GM23338 (cell line): ENCODE data around the gene DIP2C. TPM values are rescaled to one million over a fixed set of nuclear protein-coding genes. Genes with fewer than 3 reads are reported as not detected.
"Not testable (repeated sequence)": the region's sequence is repeated elsewhere in the genome, so short reads cannot be mapped to it uniquely, and the experiment has no call there.

Experiments
- ATAC-seq: fragments of 200-7000 bp; cut with Tn5 transposase; 3 replicates; pipeline ENCODE4 v1.9.1; 2020
- DNase-seq: peaks from one replicate; pipeline ENCODE4 v3.0.0-alpha.2; 2015; ENCODE audit warnings: low spot score
- H2AFZ ChIP-seq: fragments of 200-600 bp; sonication (generic); 2 replicates; pipeline ENCODE4 v1.8.0; 2016; ENCODE audit warnings: antibody characterized with exemption, mild to moderate bottlenecking, moderate library complexity
- H3F3A ChIP-seq: fragments of 200-600 bp; sonication (generic); replicated peaks from 2 replicates; pipeline ENCODE4 v1.8.0; 2017; ENCODE audit warnings: antibody characterized with exemption, mixed run types, low read depth
- H3K27ac ChIP-seq: fragments of 200-600 bp; sonication (generic); 2 replicates; pipeline ENCODE4 v1.6.1; 2016; ENCODE audit warnings: low read depth
- H3K27me3 ChIP-seq: fragments of 200-600 bp; sonication (generic); 2 replicates; pipeline ENCODE4 v1.8.0; 2016; ENCODE audit warnings: mild to moderate bottlenecking, mixed run types, moderate library complexity; ENCODE audit not compliant: insufficient read depth
- H3K36me3 ChIP-seq: fragments of 200-600 bp; sonication (generic); 2 replicates; pipeline ENCODE4 v1.8.0; 2016; ENCODE audit warnings: mild to moderate bottlenecking; ENCODE audit not compliant: insufficient read depth
- H3K4me1 ChIP-seq: fragments of 200-600 bp; sonication (generic); 2 replicates; pipeline ENCODE4 v1.8.0; 2016; ENCODE audit warnings: mild to moderate bottlenecking, moderate library complexity; ENCODE audit not compliant: insufficient read depth
- H3K4me2 ChIP-seq: fragments of 200-600 bp; sonication (generic); 2 replicates; pipeline ENCODE4 v1.7.1; 2017; ENCODE audit warnings: mixed run types
- H3K4me3 ChIP-seq: fragments of 200-600 bp; sonication (generic); 2 replicates; pipeline ENCODE4 v1.6.1; 2016; ENCODE audit warnings: mixed run types
- H3K79me2 ChIP-seq: fragments of 200-600 bp; sonication (generic); replicated peaks from 2 replicates; pipeline ENCODE4 v1.8.0; 2017; ENCODE audit warnings: mild to moderate bottlenecking; ENCODE audit not compliant: insufficient read depth
- H3K9me2 ChIP-seq: fragments of 200-600 bp; sonication (generic); 2 replicates; pipeline ENCODE4 v1.8.0; 2017; ENCODE audit not compliant: insufficient read depth
- H4K20me1 ChIP-seq: fragments of 200-600 bp; sonication (generic); replicated peaks from 2 replicates; pipeline ENCODE4 v1.8.0; 2017; ENCODE audit warnings: mild to moderate bottlenecking; ENCODE audit not compliant: insufficient read depth
- H3K27ac Mint-ChIP-seq: 2 replicates; pipeline ENCODE4 v1.8.0; 2020; ENCODE audit warnings: inconsistent platforms, mild to moderate bottlenecking, moderate library complexity, mixed read lengths
- H3K27me3 Mint-ChIP-seq: 3 replicates; pipeline ENCODE4 v1.8.0; 2022; ENCODE audit warnings: low read depth, mild to moderate bottlenecking, moderate library complexity, mixed read lengths, inconsistent platforms; ENCODE audit not compliant: insufficient read depth, poor library complexity
- H3K36me3 Mint-ChIP-seq: 3 replicates; pipeline ENCODE4 v1.8.0; 2021; ENCODE audit warnings: low read depth, mild to moderate bottlenecking, inconsistent platforms, moderate library complexity, mixed read lengths
- H3K4me1 Mint-ChIP-seq: 3 replicates; pipeline ENCODE4 v1.8.0; 2020; ENCODE audit warnings: mild to moderate bottlenecking, inconsistent platforms, mixed read lengths
- H3K4me3 Mint-ChIP-seq: 3 replicates; pipeline ENCODE4 v1.8.0; 2021; ENCODE audit warnings: moderate library complexity, mild to moderate bottlenecking, inconsistent platforms, mixed read lengths
- H3K9me3 Mint-ChIP-seq: 3 replicates; pipeline ENCODE4 v1.8.0; 2020; ENCODE audit warnings: moderate library complexity, mild to moderate bottlenecking, inconsistent platforms, mixed read lengths
- CREB1 ChIP-seq: fragments of 250-450 bp; sonication (Bioruptor Pico); IDR thresholded peaks from 2 replicates; pipeline ENCODE4 v1.5.0; 2020; ENCODE audit warnings: low read depth, mild to moderate bottlenecking, moderate library complexity
- EZH2 ChIP-seq: fragments of 200-600 bp; sonication (generic); IDR thresholded peaks from one replicate; pipeline ENCODE4 v1.8.0; 2017; ENCODE audit warnings: antibody characterized with exemption, mild to moderate bottlenecking, low read depth; ENCODE audit not compliant: unreplicated experiment
- EZH2phosphoT487 ChIP-seq: fragments of 200-600 bp; sonication (generic); IDR thresholded peaks from one replicate; pipeline ENCODE4 v1.8.1; 2018; ENCODE audit warnings: antibody characterized with exemption; ENCODE audit not compliant: unreplicated experiment
- JUNB ChIP-seq: IDR thresholded peaks from one replicate; pipeline ENCODE4 v1.6.1; 2016; ENCODE audit warnings: antibody characterized with exemption; ENCODE audit not compliant: unreplicated experiment
- NANOG ChIP-seq: IDR thresholded peaks from 2 replicates; pipeline ENCODE4 v1.6.1; 2016; ENCODE audit warnings: antibody characterized with exemption, borderline replicate concordance
- POLR2AphosphoS5 ChIP-seq: IDR thresholded peaks from 2 replicates; pipeline ENCODE4 v1.6.1; 2016; ENCODE audit warnings: antibody characterized with exemption, low read depth
- ZNF331 ChIP-seq: fragments of 250-450 bp; sonication (Bioruptor Pico); IDR thresholded peaks from 2 replicates; pipeline ENCODE4 v1.5.0; 2020; ENCODE audit warnings: low read depth, mild to moderate bottlenecking, moderate library complexity
- polyA plus RNA-seq: library from polyadenylated mRNA; unstranded; fragments of >200 nt; fragmentation: Nextera tagmentation; extraction: Ambion mirVana; gene quantifications from 2 replicates; pipeline ENCODE4 v1.2.1, GENCODE V29; 2016
- total RNA-seq: library from RNA; depleted of rRNA; stranded (reverse); fragments of >200 nt; shearing (Covaris generic); gene quantifications from 2 replicates; pipeline ENCODE4 v1.2.3, GENCODE V29; 2014
- TF ChIP-seq, protein P1 (sequence below), 2 experiments: fragments of 200-600 bp in 1 of 2; sonication (generic) in 1 of 2; conservative IDR thresholded peaks; 2 replicates each; pipeline versions ENCODE4 v1.5.1 to v1.6.1; 2016 to 2017; ENCODE audit warnings: antibody characterized with exemption in 2 of 2, low read depth in 2 of 2, mild to moderate bottlenecking in 2 of 2, moderate library complexity in 1 of 2
- TF ChIP-seq, protein P2 (sequence below): fragments of 250-450 bp; sonication (Bioruptor Pico); IDR thresholded peaks from 2 replicates; pipeline ENCODE4 v1.5.0; 2020; ENCODE audit warnings: mild to moderate bottlenecking, moderate library complexity
- TF ChIP-seq, protein P3 (sequence below): IDR thresholded peaks from 2 replicates; pipeline ENCODE4 v1.6.1; 2016; ENCODE audit warnings: antibody characterized with exemption

Gene DIP2C
- total and polyA plus RNA-seq, 2 experiments from 2014 or later: 5.1 to 7.7 TPM

DNA sequence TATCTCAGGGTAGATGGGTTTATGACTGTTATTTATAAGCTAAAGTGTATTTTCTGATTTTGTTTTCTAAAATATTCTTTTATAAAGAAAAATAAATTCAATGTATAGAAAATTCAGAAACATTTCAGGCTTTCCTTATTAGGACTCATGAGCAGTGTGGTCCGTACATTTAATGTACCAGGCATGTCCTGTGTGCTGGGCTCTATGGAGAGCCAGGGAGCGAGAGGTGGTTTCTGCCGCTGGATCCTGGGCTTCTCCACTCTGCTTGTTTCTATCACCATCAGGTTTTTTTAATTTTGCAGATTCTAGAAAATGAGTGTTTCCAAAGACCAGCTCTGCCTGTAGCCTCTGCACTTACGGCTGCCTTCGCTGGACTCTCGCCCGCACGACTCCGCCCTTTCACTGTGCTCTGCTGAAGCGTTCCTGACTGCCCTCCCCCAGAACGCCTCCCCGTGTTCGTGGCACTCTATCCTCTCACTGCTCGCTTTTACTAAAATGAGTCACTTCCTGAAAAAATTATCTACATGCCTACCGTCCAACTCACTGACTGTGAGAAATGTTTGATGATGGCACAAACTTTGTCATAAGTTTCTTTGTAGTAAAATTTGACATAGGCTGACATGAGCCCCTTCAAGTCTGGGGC is 365.7 kb downstream of the DIP2C start:
- Mint-ChIP-seq H3K4me1 (no peaks in the 10 kb centered on the region; the same call in 2 of the 3 replicates), H3K27me3 (peaks cover 11% of the 10 kb centered on the region), H3K27ac (no peak overlapping the region), H3K9me3 (peaks cover 6% of the 10 kb centered on the region), H3K4me3 (no peak overlapping the region), H3K36me3 (peaks cover 22% of the 10 kb centered on the region)
- H3K79me2 ChIP-seq: no peaks in the 10 kb centered on the region
- H3K4me2 ChIP-seq: no peak overlapping the region
- H3K4me3 ChIP-seq: no peak overlapping the region
- no peaks in the 10 kb centered on the region for H3K9me2 ChIP-seq
- H4K20me1 ChIP-seq: no peaks in the 10 kb centered on the region
- H3K36me3 ChIP-seq: no peaks in the 10 kb centered on the region
- TF ChIP-seq EZH2phosphoT487 (no peak), NANOG (no peak), ZNF331 (CRISPR knock-in tag) (no peak), POLR2AphosphoS5 (no peak), CREB1 (CRISPR knock-in tag) (no peak), JUNB (no peak), EZH2 (no peak)
- TF ChIP-seq, protein P1, sequence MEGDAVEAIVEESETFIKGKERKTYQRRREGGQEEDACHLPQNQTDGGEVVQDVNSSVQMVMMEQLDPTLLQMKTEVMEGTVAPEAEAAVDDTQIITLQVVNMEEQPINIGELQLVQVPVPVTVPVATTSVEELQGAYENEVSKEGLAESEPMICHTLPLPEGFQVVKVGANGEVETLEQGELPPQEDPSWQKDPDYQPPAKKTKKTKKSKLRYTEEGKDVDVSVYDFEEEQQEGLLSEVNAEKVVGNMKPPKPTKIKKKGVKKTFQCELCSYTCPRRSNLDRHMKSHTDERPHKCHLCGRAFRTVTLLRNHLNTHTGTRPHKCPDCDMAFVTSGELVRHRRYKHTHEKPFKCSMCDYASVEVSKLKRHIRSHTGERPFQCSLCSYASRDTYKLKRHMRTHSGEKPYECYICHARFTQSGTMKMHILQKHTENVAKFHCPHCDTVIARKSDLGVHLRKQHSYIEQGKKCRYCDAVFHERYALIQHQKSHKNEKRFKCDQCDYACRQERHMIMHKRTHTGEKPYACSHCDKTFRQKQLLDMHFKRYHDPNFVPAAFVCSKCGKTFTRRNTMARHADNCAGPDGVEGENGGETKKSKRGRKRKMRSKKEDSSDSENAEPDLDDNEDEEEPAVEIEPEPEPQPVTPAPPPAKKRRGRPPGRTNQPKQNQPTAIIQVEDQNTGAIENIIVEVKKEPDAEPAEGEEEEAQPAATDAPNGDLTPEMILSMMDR (conservative IDR thresholded peaks at IDR 0.05; ENCODE audit: low read depth in 2 of 2): no peak
- TF ChIP-seq, protein P2, sequence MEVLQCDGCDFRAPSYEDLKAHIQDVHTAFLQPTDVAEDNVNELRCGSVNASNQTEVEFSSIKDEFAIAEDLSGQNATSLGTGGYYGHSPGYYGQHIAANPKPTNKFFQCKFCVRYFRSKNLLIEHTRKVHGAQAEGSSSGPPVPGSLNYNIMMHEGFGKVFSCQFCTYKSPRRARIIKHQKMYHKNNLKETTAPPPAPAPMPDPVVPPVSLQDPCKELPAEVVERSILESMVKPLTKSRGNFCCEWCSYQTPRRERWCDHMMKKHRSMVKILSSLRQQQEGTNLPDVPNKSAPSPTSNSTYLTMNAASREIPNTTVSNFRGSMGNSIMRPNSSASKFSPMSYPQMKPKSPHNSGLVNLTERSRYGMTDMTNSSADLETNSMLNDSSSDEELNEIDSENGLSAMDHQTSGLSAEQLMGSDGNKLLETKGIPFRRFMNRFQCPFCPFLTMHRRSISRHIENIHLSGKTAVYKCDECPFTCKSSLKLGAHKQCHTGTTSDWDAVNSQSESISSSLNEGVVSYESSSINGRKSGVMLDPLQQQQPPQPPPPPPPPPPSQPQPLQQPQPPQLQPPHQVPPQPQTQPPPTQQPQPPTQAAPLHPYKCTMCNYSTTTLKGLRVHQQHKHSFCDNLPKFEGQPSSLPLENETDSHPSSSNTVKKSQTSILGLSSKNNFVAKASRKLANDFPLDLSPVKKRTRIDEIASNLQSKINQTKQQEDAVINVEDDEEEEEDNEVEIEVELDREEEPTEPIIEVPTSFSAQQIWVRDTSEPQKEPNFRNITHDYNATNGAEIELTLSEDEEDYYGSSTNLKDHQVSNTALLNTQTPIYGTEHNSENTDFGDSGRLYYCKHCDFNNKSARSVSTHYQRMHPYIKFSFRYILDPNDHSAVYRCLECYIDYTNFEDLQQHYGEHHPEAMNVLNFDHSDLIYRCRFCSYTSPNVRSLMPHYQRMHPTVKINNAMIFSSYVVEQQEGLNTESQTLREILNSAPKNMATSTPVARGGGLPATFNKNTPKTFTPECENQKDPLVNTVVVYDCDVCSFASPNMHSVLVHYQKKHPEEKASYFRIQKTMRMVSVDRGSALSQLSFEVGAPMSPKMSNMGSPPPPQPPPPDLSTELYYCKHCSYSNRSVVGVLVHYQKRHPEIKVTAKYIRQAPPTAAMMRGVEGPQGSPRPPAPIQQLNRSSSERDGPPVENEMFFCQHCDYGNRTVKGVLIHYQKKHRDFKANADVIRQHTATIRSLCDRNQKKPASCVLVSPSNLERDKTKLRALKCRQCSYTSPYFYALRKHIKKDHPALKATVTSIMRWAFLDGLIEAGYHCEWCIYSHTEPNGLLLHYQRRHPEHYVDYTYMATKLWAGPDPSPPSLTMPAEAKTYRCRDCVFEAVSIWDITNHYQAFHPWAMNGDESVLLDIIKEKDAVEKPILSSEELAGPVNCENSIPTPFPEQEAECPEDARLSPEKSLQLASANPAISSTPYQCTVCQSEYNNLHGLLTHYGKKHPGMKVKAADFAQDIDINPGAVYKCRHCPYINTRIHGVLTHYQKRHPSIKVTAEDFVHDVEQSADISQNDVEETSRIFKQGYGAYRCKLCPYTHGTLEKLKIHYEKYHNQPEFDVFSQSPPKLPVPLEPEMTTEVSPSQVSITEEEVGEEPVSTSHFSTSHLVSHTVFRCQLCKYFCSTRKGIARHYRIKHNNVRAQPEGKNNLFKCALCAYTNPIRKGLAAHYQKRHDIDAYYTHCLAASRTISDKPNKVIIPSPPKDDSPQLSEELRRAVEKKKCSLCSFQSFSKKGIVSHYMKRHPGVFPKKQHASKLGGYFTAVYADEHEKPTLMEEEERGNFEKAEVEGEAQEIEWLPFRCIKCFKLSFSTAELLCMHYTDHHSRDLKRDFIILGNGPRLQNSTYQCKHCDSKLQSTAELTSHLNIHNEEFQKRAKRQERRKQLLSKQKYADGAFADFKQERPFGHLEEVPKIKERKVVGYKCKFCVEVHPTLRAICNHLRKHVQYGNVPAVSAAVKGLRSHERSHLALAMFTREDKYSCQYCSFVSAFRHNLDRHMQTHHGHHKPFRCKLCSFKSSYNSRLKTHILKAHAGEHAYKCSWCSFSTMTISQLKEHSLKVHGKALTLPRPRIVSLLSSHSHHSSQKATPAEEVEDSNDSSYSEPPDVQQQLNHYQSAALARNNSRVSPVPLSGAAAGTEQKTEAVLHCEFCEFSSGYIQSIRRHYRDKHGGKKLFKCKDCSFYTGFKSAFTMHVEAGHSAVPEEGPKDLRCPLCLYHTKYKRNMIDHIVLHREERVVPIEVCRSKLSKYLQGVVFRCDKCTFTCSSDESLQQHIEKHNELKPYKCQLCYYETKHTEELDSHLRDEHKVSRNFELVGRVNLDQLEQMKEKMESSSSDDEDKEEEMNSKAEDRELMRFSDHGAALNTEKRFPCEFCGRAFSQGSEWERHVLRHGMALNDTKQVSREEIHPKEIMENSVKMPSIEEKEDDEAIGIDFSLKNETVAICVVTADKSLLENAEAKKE (CRISPR knock-in tag): no peak
- TF ChIP-seq, protein P3, sequence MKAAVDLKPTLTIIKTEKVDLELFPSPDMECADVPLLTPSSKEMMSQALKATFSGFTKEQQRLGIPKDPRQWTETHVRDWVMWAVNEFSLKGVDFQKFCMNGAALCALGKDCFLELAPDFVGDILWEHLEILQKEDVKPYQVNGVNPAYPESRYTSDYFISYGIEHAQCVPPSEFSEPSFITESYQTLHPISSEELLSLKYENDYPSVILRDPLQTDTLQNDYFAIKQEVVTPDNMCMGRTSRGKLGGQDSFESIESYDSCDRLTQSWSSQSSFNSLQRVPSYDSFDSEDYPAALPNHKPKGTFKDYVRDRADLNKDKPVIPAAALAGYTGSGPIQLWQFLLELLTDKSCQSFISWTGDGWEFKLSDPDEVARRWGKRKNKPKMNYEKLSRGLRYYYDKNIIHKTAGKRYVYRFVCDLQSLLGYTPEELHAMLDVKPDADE: no peak
- no peaks in the 10 kb centered on the region for H3K4me1 ChIP-seq
- ATAC-seq (no peak), DNase-seq (no peak)
- no peak overlapping the region for H3K27ac ChIP-seq
- no peak overlapping the region for H2AFZ ChIP-seq
- H3K27me3 ChIP-seq: no peaks in the 10 kb centered on the region
- H3F3A ChIP-seq: no peaks in the 10 kb centered on the region

DNA sequence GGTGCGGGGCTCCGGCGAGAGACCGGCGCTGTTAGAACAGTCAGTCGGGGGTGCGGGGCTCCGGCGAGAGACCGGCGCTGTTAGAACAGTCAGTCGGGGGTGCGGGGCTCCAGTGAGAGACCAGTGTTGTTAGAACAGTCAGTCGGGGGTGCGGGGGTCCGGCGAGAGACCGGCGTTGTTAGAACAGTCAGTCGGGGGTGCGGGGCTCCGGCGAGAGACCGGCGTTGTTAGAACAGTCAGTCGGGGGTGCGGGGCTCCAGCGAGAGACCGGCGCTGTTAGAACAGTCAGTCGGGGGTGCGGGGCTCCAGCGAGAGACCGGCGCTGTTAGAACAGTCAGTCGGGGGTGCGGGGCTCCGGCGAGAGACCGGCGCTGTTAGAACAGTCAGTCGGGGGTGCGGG is 366.4 kb downstream of the DIP2C start:
- not testable (repeated sequence) for H3K4me3 Mint-ChIP-seq, H3K4me2 ChIP-seq, H3K9me2 ChIP-seq, H4K20me1 ChIP-seq, H3K27me3 ChIP-seq, H2AFZ ChIP-seq, H3K9me3 Mint-ChIP-seq, H3F3A ChIP-seq, H3K36me3 ChIP-seq, ATAC-seq, H3K27ac ChIP-seq, H3K4me3 ChIP-seq, H3K27ac Mint-ChIP-seq, DNase-seq, H3K79me2 ChIP-seq, H3K4me1 ChIP-seq, H3K4me1 Mint-ChIP-seq
- peaks cover 11% of the 10 kb centered on the region for H3K27me3 Mint-ChIP-seq
- H3K36me3 Mint-ChIP-seq: peaks cover 22% of the 10 kb centered on the region
